ENCODE data around the gene CADM2. TPM values are rescaled to one million over a fixed set of nuclear protein-coding genes. Genes with fewer than 3 reads are reported as not detected.

Gene CADM2
- total and polyA plus RNA-seq, 2 experiments from 2014 or later: 13.3 to 47.5 TPM

- H3K27me3 ChIP-seq (ENCODE audit: insufficient read depth): no peaks in the 10 kb centered on the region
- no peak for DNase-seq (ENCODE audit: low spot score)
- TF ChIP-seq ZNF114 (CRISPR knock-in tag; IDR thresholded peaks at IDR 0.05) (no peak), JUNB (IDR thresholded peaks at IDR 0.05; ENCODE audit: unreplicated experiment) (no peak), CTCF (conservative IDR thresholded peaks at IDR 0.05; ENCODE audit: low read depth in 2 of 2) (no peak), POLR2AphosphoS5 (IDR thresholded peaks at IDR 0.05; ENCODE audit: low read depth) (no peak), STAT1 (IDR thresholded peaks at IDR 0.05; ENCODE audit: unreplicated experiment) (no peak), EZH2phosphoT487 (IDR thresholded peaks at IDR 0.05; ENCODE audit: unreplicated experiment) (no peak), CREB1 (CRISPR knock-in tag; IDR thresholded peaks at IDR 0.05; ENCODE audit: low read depth) (no peak), NANOG (IDR thresholded peaks at IDR 0.05; ENCODE audit: borderline replicate concordance) (no peak), REST (IDR thresholded peaks at IDR 0.05; ENCODE audit: unreplicated experiment) (no peak), EZH2 (IDR thresholded peaks at IDR 0.05; ENCODE audit: low read depth, unreplicated experiment) (no peak), ZNF331 (CRISPR knock-in tag; IDR thresholded peaks at IDR 0.05; ENCODE audit: low read depth) (no peak), ETS1 (IDR thresholded peaks at IDR 0.05) (no peak)
- TF ChIP-seq, protein P1, sequence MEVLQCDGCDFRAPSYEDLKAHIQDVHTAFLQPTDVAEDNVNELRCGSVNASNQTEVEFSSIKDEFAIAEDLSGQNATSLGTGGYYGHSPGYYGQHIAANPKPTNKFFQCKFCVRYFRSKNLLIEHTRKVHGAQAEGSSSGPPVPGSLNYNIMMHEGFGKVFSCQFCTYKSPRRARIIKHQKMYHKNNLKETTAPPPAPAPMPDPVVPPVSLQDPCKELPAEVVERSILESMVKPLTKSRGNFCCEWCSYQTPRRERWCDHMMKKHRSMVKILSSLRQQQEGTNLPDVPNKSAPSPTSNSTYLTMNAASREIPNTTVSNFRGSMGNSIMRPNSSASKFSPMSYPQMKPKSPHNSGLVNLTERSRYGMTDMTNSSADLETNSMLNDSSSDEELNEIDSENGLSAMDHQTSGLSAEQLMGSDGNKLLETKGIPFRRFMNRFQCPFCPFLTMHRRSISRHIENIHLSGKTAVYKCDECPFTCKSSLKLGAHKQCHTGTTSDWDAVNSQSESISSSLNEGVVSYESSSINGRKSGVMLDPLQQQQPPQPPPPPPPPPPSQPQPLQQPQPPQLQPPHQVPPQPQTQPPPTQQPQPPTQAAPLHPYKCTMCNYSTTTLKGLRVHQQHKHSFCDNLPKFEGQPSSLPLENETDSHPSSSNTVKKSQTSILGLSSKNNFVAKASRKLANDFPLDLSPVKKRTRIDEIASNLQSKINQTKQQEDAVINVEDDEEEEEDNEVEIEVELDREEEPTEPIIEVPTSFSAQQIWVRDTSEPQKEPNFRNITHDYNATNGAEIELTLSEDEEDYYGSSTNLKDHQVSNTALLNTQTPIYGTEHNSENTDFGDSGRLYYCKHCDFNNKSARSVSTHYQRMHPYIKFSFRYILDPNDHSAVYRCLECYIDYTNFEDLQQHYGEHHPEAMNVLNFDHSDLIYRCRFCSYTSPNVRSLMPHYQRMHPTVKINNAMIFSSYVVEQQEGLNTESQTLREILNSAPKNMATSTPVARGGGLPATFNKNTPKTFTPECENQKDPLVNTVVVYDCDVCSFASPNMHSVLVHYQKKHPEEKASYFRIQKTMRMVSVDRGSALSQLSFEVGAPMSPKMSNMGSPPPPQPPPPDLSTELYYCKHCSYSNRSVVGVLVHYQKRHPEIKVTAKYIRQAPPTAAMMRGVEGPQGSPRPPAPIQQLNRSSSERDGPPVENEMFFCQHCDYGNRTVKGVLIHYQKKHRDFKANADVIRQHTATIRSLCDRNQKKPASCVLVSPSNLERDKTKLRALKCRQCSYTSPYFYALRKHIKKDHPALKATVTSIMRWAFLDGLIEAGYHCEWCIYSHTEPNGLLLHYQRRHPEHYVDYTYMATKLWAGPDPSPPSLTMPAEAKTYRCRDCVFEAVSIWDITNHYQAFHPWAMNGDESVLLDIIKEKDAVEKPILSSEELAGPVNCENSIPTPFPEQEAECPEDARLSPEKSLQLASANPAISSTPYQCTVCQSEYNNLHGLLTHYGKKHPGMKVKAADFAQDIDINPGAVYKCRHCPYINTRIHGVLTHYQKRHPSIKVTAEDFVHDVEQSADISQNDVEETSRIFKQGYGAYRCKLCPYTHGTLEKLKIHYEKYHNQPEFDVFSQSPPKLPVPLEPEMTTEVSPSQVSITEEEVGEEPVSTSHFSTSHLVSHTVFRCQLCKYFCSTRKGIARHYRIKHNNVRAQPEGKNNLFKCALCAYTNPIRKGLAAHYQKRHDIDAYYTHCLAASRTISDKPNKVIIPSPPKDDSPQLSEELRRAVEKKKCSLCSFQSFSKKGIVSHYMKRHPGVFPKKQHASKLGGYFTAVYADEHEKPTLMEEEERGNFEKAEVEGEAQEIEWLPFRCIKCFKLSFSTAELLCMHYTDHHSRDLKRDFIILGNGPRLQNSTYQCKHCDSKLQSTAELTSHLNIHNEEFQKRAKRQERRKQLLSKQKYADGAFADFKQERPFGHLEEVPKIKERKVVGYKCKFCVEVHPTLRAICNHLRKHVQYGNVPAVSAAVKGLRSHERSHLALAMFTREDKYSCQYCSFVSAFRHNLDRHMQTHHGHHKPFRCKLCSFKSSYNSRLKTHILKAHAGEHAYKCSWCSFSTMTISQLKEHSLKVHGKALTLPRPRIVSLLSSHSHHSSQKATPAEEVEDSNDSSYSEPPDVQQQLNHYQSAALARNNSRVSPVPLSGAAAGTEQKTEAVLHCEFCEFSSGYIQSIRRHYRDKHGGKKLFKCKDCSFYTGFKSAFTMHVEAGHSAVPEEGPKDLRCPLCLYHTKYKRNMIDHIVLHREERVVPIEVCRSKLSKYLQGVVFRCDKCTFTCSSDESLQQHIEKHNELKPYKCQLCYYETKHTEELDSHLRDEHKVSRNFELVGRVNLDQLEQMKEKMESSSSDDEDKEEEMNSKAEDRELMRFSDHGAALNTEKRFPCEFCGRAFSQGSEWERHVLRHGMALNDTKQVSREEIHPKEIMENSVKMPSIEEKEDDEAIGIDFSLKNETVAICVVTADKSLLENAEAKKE (CRISPR knock-in tag; IDR thresholded peaks at IDR 0.05): no peak
- H3K9me2 ChIP-seq (ENCODE audit: insufficient read depth): no peaks in the 10 kb centered on the region
- ATAC-seq: no peak
- no peaks in the 10 kb centered on the region for H3K9me3 Mint-ChIP-seq
- H3K27me3 Mint-ChIP-seq (ENCODE audit: insufficient read depth, low read depth, poor library complexity): no peaks in the 10 kb centered on the region
- no peak overlapping the region for H3K27ac ChIP-seq (ENCODE audit: low read depth)
- no peaks in the 10 kb centered on the region for H3K36me3 Mint-ChIP-seq (ENCODE audit: low read depth)
- H3K27ac Mint-ChIP-seq: no peak overlapping the region
- no peaks in the 10 kb centered on the region for H3K36me3 ChIP-seq (ENCODE audit: insufficient read depth)
- no peak overlapping the region for H2AFZ ChIP-seq
- H3K4me3 ChIP-seq: no peak overlapping the region
- H3K79me2 ChIP-seq (replicated peaks; ENCODE audit: insufficient read depth): no peaks in the 10 kb centered on the region
- no peaks in the 10 kb centered on the region; the same call in 1 of the 2 replicates for H3K4me1 ChIP-seq (ENCODE audit: insufficient read depth)
- no peak overlapping the region for H3K4me3 Mint-ChIP-seq
- no peaks in the 10 kb centered on the region for H4K20me1 ChIP-seq (replicated peaks; ENCODE audit: insufficient read depth)
- no peaks in the 10 kb centered on the region for H3F3A ChIP-seq (replicated peaks; ENCODE audit: low read depth)
- no peak overlapping the region for H3K4me2 ChIP-seq
- H3K4me1 Mint-ChIP-seq: peaks cover 4% of the 10 kb centered on the region
Observed at GRCh38 chr3:85737846-85738245, 779.1 kb downstream of the CADM2 start.
